Body of pancreas (tissue), 4 donors: ENCODE data around the gene CD70.
"Not testable (repeated sequence)": the region's sequence is repeated elsewhere in the genome, so short reads cannot be mapped to it uniquely, and the experiment has no call there.

Experiments
- CTCF ChIP-seq, 7 experiments: fragments of 450-650 bp in 4 of 7; fragments of 200-600 bp in 3 of 7; sonication (generic) in 3 of 7; IDR thresholded peaks; one replicate each; pipeline ENCODE4 v1.5.1; 2016 to 2019; ENCODE audit warnings: antibody characterized with exemption in 7 of 7
- POLR2A ChIP-seq, 3 donors: fragments of 450-650 bp; IDR thresholded peaks; one replicate each; pipeline ENCODE4 v1.6.1; 2016; ENCODE audit warnings: antibody characterized with exemption in 3 of 3, mild to moderate bottlenecking in 2 of 3

GRCh38 chr19:6566727-6567126, 24.2 kb downstream of the CD70 start:
- not testable (repeated sequence) for TF ChIP-seq CTCF, POLR2A (IDR thresholded peaks at IDR 0.05)
